ENCODE measurements around the gene G0S2.

The G0S2 gene

DNA sequence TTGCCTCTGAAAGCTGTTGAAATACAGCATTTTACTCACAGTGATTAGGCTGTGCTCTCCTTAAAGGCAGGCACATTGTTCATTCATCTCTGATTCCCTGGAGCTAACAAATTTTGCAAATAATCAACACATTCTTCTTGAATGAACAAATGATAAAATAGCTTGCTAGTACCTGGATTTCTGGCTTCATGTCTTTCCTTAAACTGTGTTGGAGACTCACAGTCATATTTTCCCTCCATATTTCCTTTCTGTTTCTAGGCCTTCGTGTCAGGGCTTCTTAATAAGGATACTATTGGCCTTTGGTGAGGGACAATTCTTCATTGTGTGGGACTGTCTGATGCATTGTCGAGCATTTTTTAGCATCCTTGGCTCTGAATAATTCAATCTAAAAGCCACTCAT lies 39.1 kb downstream of the G0S2 start:
- TF ChIP-seq, protein P1, sequence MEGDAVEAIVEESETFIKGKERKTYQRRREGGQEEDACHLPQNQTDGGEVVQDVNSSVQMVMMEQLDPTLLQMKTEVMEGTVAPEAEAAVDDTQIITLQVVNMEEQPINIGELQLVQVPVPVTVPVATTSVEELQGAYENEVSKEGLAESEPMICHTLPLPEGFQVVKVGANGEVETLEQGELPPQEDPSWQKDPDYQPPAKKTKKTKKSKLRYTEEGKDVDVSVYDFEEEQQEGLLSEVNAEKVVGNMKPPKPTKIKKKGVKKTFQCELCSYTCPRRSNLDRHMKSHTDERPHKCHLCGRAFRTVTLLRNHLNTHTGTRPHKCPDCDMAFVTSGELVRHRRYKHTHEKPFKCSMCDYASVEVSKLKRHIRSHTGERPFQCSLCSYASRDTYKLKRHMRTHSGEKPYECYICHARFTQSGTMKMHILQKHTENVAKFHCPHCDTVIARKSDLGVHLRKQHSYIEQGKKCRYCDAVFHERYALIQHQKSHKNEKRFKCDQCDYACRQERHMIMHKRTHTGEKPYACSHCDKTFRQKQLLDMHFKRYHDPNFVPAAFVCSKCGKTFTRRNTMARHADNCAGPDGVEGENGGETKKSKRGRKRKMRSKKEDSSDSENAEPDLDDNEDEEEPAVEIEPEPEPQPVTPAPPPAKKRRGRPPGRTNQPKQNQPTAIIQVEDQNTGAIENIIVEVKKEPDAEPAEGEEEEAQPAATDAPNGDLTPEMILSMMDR (IDR thresholded peaks at IDR 0.05; ENCODE audit: insufficient read depth, low read depth, low read length, missing control alignments): no peak
- no peak for DNase-seq (ENCODE audit: low read depth)
- no peak overlapping the region for H3K4me3 ChIP-seq (ENCODE audit: low read depth, low read length)

DNA sequence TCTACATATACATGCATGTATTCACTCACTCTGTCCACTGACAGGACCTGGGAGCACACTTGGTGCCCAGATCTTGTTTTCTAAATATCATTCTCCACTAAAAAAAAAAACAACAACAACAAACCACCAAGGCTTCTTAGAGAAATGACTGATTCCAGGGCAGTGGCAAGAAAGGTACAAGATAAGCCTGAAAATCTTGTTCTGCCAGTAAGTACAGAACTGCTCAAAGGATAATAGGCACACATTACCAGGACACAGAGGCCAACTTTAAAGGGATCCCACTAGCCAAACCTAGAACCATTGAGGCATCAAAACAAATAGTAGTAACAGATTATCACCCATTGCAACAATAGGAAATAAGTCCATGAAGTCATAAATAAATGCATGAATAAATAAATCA lies 40.1 kb downstream of the G0S2 start:
- no peak for DNase-seq (ENCODE audit: low read depth)
- H3K4me3 ChIP-seq (ENCODE audit: low read depth, low read length): no peak overlapping the region
- TF ChIP-seq, protein P1 (IDR thresholded peaks at IDR 0.05; ENCODE audit: insufficient read depth, low read depth, low read length, missing control alignments): no peak

DNA sequence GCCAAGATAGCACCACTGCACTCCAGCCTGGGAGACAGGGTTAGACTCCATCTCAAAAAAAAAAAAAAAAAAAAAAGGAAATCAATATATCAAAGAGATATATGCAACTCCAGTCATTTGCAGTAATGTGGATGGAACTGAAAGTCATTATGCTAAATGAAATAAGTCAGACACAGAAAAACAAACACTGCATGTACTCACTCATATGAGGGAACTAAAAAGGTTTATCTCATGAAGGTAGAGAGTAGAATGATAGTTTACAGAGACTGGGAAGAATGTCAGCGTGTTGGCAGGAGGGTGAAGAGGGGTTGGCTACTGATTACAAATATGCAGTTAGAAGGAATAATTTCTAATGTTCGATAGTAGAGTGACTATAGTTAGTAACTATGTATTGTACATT lies 42.6 kb downstream of the G0S2 start:
- no peak for DNase-seq (ENCODE audit: low read depth)
- no peak overlapping the region for H3K4me3 ChIP-seq (ENCODE audit: low read depth, low read length)
- TF ChIP-seq, protein P1 (IDR thresholded peaks at IDR 0.05; ENCODE audit: insufficient read depth, low read depth, low read length, missing control alignments): no peak

DNA sequence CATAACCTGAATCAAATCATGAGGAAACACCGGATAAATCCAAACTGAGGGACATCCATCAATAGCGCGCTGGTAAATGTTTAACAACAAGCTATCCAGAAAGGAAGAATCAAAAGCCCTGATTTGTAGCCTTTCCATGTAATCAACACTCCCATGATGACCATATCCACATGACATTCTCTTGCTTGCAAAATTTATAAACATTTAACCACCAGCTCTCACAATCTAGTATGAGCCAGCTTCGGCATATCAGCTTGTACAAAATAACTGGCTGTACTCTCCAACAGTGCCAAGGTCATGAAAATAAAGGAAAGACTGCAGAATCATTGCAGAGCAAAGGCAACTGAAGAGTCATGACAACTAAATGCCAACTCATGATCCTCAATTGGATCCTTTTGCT lies 45.1 kb downstream of the G0S2 start:
- H3K4me3 ChIP-seq (ENCODE audit: low read depth, low read length): no peak overlapping the region
- no peak for DNase-seq (ENCODE audit: low read depth)
- TF ChIP-seq, protein P1 (IDR thresholded peaks at IDR 0.05; ENCODE audit: insufficient read depth, low read depth, low read length, missing control alignments): no peak

- no peak for DNase-seq (ENCODE audit: low read depth)
- TF ChIP-seq, protein P1 (IDR thresholded peaks at IDR 0.05; ENCODE audit: insufficient read depth, low read depth, low read length, missing control alignments): no peak
- H3K4me3 ChIP-seq (ENCODE audit: low read depth, low read length): no peak overlapping the region
Observed at GRCh38 chr1:209720826-209721225, 45.6 kb downstream of the G0S2 start.

DNA sequence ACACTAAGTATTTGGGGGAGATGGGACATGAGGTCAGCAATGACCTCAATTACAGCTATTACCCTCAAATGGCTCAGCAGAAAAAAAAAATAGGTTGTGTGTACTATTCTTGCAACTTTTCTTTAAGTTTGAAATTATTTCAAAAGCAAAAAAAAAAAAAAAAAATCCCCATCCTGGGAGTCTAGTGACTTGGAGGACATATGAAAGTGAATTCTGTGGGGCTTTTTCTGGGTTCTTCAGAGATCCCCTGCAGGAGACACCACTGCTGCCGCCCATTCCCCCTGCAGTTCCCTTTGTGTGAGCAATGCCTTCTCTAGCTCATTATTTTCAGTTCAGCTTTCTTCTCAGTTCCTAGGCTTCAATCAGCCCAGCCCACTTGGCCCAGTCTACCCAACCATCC lies 46.1 kb downstream of the G0S2 start:
- TF ChIP-seq, protein P1 (IDR thresholded peaks at IDR 0.05; ENCODE audit: insufficient read depth, low read depth, low read length, missing control alignments): no peak
- DNase-seq (ENCODE audit: low read depth): no peak
- H3K4me3 ChIP-seq (ENCODE audit: low read depth, low read length): no peak overlapping the region

DNA sequence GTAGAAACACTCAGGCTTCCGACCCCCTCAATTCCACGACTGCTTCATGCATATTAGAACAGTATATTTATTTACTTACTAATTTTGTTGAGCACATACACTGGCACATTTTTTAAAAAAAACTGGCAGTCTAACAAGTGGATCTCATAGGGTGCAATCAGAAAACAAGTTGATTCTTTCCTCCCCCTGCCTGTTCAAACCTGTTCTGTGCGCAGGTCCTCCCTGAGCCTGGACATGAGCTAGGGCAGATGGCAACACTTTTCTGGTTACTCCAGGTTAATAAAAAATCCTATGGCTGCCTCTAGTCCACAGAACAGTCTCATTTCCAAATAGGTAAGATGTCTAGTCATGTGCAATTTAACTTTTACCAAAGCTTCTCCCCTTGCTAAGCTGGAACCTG lies 48.1 kb downstream of the G0S2 start:
- TF ChIP-seq, protein P1 (IDR thresholded peaks at IDR 0.05; ENCODE audit: insufficient read depth, low read depth, low read length, missing control alignments): no peak
- DNase-seq (ENCODE audit: low read depth): no peak
- no peak overlapping the region for H3K4me3 ChIP-seq (ENCODE audit: low read depth, low read length)
